D721Med (cell line): ENCODE results near the gene MTURN.

Experiments used
- DNase-seq: peaks from one replicate; pipeline ENCODE4 v3.0.0; 2011; ENCODE audit warnings: low spot score; ENCODE audit not compliant: insufficient read length
- FAIRE-seq: peaks from 2 replicates; lab custom pipeline; 2011; peaks lifted over from hg19 to GRCh38; lab: Jason Lieb, UNC
- CTCF ChIP-seq: IDR thresholded peaks from 2 replicates; pipeline ENCODE4 v1.5.1; 2012; ENCODE audit warnings: mild to moderate bottlenecking, control low read depth; ENCODE audit not compliant: insufficient read depth; ENCODE audit errors: missing control alignments

MTURN gene

GRCh38 chr7:30144657-30145306 is 10.0 kb downstream of the MTURN start:
- no peak for FAIRE-seq
- DNase-seq, result no peak
- no peak for TF ChIP-seq CTCF

GRCh38 chr7:30145426-30145970 is 10.7 kb downstream of the MTURN start:
- DNase-seq, result no peak
- FAIRE-seq, result no peak
- no peak for TF ChIP-seq CTCF

GRCh38 chr7:30146127-30146612 is 11.4 kb downstream of the MTURN start:
- DNase-seq, result no peak
- no peak for FAIRE-seq
- TF ChIP-seq CTCF, result no peak

DNA sequence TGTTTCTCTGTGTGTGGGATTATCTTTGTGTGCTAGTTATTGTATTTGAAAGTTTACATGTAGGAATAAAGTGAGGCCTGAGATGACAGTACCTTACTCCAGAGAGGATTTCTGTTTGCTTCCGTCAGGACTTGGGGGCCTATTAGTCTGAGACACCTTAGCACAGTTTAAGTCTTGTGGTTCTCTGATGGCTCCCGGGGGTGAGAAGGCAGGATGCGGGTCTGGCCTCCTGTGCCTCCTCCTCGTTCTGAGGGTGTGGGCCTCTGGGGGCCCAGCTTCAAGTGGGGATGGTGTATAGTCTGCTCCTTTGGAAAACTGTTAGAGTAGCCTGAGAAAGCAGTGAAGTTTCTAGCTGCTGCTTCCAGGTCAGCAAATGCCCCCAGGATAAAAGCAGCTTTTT is 12.4 kb downstream of the MTURN start:
- no peak for DNase-seq
- no peak for TF ChIP-seq CTCF
- FAIRE-seq, result no peak

- DNase-seq (no peak), FAIRE-seq (no peak)
- no peak for TF ChIP-seq CTCF
These were observed 13.0 kb downstream of the MTURN start for GRCh38 chr7:30147785-30148184.

DNA sequence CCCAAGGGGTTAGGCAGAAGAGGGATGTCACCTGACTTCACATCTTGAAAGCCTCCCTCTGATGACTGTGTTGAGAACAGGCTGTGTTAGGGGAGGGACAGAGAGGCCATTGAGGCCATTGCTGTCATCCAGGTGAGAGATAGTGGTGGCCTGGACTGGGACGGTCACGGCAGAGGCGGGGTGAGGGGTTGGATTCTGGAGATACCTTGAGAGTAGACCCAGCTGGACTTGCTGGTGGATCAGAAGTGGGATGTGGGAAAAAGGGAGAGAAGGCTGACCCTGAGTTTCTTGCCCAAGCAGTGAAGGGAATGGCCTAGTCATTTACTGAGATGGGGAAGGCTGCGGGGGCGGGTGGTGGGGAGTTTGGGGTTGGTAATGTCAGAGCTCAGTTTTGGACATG is 13.6 kb downstream of the MTURN start:
- TF ChIP-seq CTCF, result no peak
- no peak for FAIRE-seq
- DNase-seq, result no peak

GRCh38 chr7:30148951-30149459 is 14.2 kb downstream of the MTURN start:
- DNase-seq (no peak), FAIRE-seq (no peak)

More at GRCh38 chr7:30148951-30149459, 14.2 kb downstream of the MTURN start:
- TF ChIP-seq CTCF, result no peak
